ENCODE data around the gene TMEM116. TPM values are rescaled to one million over a fixed set of nuclear protein-coding genes. Genes with fewer than 3 reads are reported as not detected.
A peak's percentile ranks its signal among the peaks of the same experiment; 100 is the strongest.

The TMEM116 gene
- total RNA-seq, 3 donors from 2014 or later (not counting 1 experiment from before 2014, with no cell fraction given) = 6.5 to 10.2 (median 10.1) TPM

DNA sequence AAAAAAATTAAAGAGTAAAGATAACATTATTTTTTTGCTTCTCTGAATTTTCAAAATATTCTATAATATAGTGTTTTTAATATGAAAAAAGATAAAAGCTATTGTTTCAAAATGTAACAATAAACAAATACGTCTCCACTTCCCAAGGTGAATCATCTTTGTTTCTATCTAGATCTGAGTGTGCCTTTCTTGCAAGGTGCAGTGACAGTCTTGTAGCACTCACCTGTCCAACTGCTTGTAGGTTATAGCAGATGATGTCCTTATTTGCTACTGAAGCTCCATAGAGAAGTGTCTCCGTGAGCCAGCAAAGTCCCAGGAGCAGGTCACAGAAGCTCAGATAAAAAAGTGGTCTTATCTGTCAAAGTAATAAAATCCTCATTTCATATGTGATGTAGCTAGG, 21.4 kb downstream of the TMEM116 start:
- ATAC-seq (no peak), DNase-seq (no peak)
- Mint-ChIP-seq H3K27me3 (ENCODE audit: low read depth in 2 of 2) (no peaks in the 10 kb centered on the region), H3K9me3 (no peaks in the 10 kb centered on the region), H3K4me1 (peaks cover 31 to 37% of the 10 kb centered on the region in 2 donors), H3K36me3 (no peaks in the 10 kb centered on the region), H3K4me3 (peak overlapping the region; percentile 10), H3K27ac (peak overlapping the region in 1 of 2 donors; percentile 44)
- TF ChIP-seq, protein P1, sequence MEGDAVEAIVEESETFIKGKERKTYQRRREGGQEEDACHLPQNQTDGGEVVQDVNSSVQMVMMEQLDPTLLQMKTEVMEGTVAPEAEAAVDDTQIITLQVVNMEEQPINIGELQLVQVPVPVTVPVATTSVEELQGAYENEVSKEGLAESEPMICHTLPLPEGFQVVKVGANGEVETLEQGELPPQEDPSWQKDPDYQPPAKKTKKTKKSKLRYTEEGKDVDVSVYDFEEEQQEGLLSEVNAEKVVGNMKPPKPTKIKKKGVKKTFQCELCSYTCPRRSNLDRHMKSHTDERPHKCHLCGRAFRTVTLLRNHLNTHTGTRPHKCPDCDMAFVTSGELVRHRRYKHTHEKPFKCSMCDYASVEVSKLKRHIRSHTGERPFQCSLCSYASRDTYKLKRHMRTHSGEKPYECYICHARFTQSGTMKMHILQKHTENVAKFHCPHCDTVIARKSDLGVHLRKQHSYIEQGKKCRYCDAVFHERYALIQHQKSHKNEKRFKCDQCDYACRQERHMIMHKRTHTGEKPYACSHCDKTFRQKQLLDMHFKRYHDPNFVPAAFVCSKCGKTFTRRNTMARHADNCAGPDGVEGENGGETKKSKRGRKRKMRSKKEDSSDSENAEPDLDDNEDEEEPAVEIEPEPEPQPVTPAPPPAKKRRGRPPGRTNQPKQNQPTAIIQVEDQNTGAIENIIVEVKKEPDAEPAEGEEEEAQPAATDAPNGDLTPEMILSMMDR (IDR thresholded peaks at IDR 0.05) = no peak
- Histone ChIP-seq H3K4me1 (ENCODE audit: control insufficient read depth, insufficient read depth, low read length) (peaks cover 32% of the 10 kb centered on the region), H3K36me3 (ENCODE audit: control insufficient read depth, insufficient read depth, low read length) (no peaks in the 10 kb centered on the region), H3K4me3 (ENCODE audit: low read length) (no peak overlapping the region), H3K27ac (ENCODE audit: low read length) (no peak overlapping the region), H3K9me3 (ENCODE audit: control insufficient read depth, insufficient read depth, low read length) (no peaks in the 10 kb centered on the region), H3K27me3 (ENCODE audit: control insufficient read depth, insufficient read depth, low read length) (no peaks in the 10 kb centered on the region)
- intact Hi-C loops (cut with micrococcal nuclease) = no loop called here
- WGBS (ENCODE audit: insufficient coverage) = 100% methylated on average over 1 of the region's 2 CpGs

DNA sequence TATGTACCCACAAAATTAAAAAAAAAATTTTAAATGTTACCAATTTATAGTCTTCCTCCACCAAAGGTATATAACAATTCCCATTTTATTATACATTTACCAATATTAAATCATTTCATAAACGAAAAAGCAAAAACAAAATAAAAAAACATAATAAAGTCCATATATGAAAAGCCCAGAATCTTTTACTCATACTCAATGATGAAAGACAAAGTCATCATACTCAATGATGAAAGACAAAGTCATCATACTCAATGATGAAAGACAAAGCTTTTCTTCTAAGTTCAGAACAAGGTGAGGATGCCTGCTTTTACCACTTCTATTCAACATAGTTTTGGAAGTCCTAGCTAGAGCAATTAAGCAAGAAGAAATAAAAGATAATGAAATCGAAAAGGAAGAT, 28.1 kb downstream of the TMEM116 start:
- Mint-ChIP-seq H3K4me1 (no peaks in the 10 kb centered on the region), H3K27ac (no peak overlapping the region), H3K36me3 (no peaks in the 10 kb centered on the region), H3K27me3 (ENCODE audit: low read depth in 2 of 2) (peaks cover 0 to 3% of the 10 kb centered on the region in 2 donors), H3K9me3 (no peaks in the 10 kb centered on the region), H3K4me3 (no peak overlapping the region)
- intact Hi-C loops (cut with micrococcal nuclease) = no loop called here
- DNase-seq (no peak), ATAC-seq (no peak)
- Histone ChIP-seq H3K27ac (ENCODE audit: low read length) (no peak overlapping the region), H3K4me3 (ENCODE audit: low read length) (no peak overlapping the region), H3K36me3 (ENCODE audit: control insufficient read depth, insufficient read depth, low read length) (no peaks in the 10 kb centered on the region), H3K27me3 (ENCODE audit: control insufficient read depth, insufficient read depth, low read length) (no peaks in the 10 kb centered on the region), H3K9me3 (ENCODE audit: control insufficient read depth, insufficient read depth, low read length) (no peaks in the 10 kb centered on the region), H3K4me1 (ENCODE audit: control insufficient read depth, insufficient read depth, low read length) (no peaks in the 10 kb centered on the region)
- TF ChIP-seq, protein P1 (IDR thresholded peaks at IDR 0.05) = no peak
- 100% methylated on average over 1 of the region's 2 CpGs for whole genome bisulfite sequencing (ENCODE audit: insufficient coverage)

DNA sequence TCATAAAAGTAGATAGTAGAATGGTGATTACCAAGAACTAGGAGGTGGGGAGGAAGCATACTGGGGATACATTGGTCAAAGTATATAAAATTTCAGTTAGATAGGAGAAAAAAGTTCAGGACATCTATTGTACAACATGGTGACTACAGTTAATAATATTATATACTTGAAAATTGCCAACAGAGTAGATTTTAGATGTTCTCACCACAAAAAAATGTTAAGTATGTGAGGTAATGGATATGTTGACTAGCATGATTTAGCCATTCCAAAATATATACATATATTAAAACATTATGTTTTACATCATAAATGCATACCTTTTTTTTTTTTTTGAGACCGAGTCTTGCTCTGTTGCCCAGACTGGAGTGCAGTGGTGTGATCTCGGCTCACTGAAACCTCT, 31.0 kb downstream of the TMEM116 start:
- no peaks in the 10 kb centered on the region for H3K36me3 Mint-ChIP-seq
- Histone ChIP-seq H3K27ac (ENCODE audit: low read length) (no peak overlapping the region), H3K4me3 (ENCODE audit: low read length) (no peak overlapping the region), H3K36me3 (ENCODE audit: control insufficient read depth, insufficient read depth, low read length) (no peaks in the 10 kb centered on the region), H3K9me3 (ENCODE audit: control insufficient read depth, insufficient read depth, low read length) (no peaks in the 10 kb centered on the region), H3K4me1 (ENCODE audit: control insufficient read depth, insufficient read depth, low read length) (peaks cover 3% of the 10 kb centered on the region), H3K27me3 (ENCODE audit: control insufficient read depth, insufficient read depth, low read length) (no peaks in the 10 kb centered on the region)
- DNase-seq = no peak
- no peaks in the 10 kb centered on the region for H3K9me3 Mint-ChIP-seq
- H3K4me3 Mint-ChIP-seq = no peak overlapping the region
- intact Hi-C loops (cut with micrococcal nuclease) = no loop called here
- peaks cover 0 to 7% of the 10 kb centered on the region in 2 donors for H3K4me1 Mint-ChIP-seq
- H3K27me3 Mint-ChIP-seq (ENCODE audit: low read depth in 2 of 2) = peaks cover 0 to 3% of the 10 kb centered on the region in 2 donors
- WGBS (ENCODE audit: insufficient coverage) = 97% methylated on average over 2 of the region's 2 CpGs
- H3K27ac Mint-ChIP-seq = no peak overlapping the region
- TF ChIP-seq, protein P1 (IDR thresholded peaks at IDR 0.05) = no peak
- ATAC-seq = no peak

DNA sequence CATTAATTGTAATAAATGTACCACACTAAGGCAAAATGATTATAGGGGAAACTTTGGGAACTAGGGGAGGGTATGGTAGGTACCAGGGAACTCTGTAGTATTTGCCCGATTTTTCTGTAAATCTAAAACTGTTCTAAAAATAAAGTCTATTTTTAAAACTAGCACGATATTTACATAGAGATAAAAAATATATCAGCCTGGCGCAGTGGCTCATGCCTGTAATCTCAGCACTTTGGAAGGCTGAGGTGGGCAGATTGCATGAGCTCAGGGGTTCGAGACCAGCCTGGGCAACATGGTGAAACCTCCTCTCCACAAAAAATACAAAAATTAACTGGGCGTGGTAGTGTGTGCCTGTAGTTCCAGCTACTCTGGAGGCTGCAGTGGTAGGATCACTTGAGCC, 32.4 kb downstream of the TMEM116 start:
- Mint-ChIP-seq H3K27me3 (ENCODE audit: low read depth in 2 of 2) (peaks cover 0 to 3% of the 10 kb centered on the region in 2 donors), H3K9me3 (no peaks in the 10 kb centered on the region), H3K4me3 (no peak overlapping the region), H3K27ac (no peak overlapping the region), H3K36me3 (no peaks in the 10 kb centered on the region), H3K4me1 (peaks cover 0 to 7% of the 10 kb centered on the region in 2 donors)
- WGBS (ENCODE audit: insufficient coverage) = 91% methylated on average over 5 of the region's 5 CpGs
- ATAC-seq = no peak
- H3K27ac ChIP-seq (ENCODE audit: low read length) = no peak overlapping the region
- H3K4me3 ChIP-seq (ENCODE audit: low read length) = no peak overlapping the region
- peaks cover 3% of the 10 kb centered on the region for H3K4me1 ChIP-seq (ENCODE audit: control insufficient read depth, insufficient read depth, low read length)
- H3K9me3 ChIP-seq (ENCODE audit: control insufficient read depth, insufficient read depth, low read length) = no peaks in the 10 kb centered on the region
- TF ChIP-seq, protein P1 (IDR thresholded peaks at IDR 0.05) = no peak
- H3K36me3 ChIP-seq (ENCODE audit: control insufficient read depth, insufficient read depth, low read length) = no peaks in the 10 kb centered on the region
- intact Hi-C loops (cut with micrococcal nuclease) = no loop called here
- no peaks in the 10 kb centered on the region for H3K27me3 ChIP-seq (ENCODE audit: control insufficient read depth, insufficient read depth, low read length)
- no peak for DNase-seq
